ENCODE results near the gene DNAH2.

- TF ChIP-seq EZH2 (IDR thresholded peaks at IDR 0.05): no peak
- TF ChIP-seq POLR2AphosphoS5 (IDR thresholded peaks at IDR 0.05; ENCODE audit: borderline replicate concordance, low read depth, low read length): no peak
Observed at GRCh38 chr17:7782240-7782639, 64.7 kb downstream of the DNAH2 start.

Data from SK-N-MC (cell line).